Measurements from ENCODE around the gene VPS11. TPM values are rescaled to one million over a fixed set of nuclear protein-coding genes. Genes with fewer than 3 reads are reported as not detected.

The VPS11 gene
- total RNA-seq, 1 donor from 2014 or later, result 34.8 TPM

GRCh38 chr11:119116601-119117000, 49.0 kb downstream of the VPS11 start:
- Mint-ChIP-seq H3K4me3 (no peak overlapping the region), H3K4me1 (ENCODE audit: unreplicated experiment) (peaks cover 10% of the 10 kb centered on the region), H3K27me3 (no peaks in the 10 kb centered on the region), H3K9me3 (no peaks in the 10 kb centered on the region), H3K27ac (no peak overlapping the region), H3K36me3 (peaks cover 9% of the 10 kb centered on the region)
- TF ChIP-seq, protein P1, sequence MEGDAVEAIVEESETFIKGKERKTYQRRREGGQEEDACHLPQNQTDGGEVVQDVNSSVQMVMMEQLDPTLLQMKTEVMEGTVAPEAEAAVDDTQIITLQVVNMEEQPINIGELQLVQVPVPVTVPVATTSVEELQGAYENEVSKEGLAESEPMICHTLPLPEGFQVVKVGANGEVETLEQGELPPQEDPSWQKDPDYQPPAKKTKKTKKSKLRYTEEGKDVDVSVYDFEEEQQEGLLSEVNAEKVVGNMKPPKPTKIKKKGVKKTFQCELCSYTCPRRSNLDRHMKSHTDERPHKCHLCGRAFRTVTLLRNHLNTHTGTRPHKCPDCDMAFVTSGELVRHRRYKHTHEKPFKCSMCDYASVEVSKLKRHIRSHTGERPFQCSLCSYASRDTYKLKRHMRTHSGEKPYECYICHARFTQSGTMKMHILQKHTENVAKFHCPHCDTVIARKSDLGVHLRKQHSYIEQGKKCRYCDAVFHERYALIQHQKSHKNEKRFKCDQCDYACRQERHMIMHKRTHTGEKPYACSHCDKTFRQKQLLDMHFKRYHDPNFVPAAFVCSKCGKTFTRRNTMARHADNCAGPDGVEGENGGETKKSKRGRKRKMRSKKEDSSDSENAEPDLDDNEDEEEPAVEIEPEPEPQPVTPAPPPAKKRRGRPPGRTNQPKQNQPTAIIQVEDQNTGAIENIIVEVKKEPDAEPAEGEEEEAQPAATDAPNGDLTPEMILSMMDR (conservative IDR thresholded peaks at IDR 0.05), result no peak
- no peak for DNase-seq (ENCODE audit: extremely low spot score, unreplicated experiment)

DNA sequence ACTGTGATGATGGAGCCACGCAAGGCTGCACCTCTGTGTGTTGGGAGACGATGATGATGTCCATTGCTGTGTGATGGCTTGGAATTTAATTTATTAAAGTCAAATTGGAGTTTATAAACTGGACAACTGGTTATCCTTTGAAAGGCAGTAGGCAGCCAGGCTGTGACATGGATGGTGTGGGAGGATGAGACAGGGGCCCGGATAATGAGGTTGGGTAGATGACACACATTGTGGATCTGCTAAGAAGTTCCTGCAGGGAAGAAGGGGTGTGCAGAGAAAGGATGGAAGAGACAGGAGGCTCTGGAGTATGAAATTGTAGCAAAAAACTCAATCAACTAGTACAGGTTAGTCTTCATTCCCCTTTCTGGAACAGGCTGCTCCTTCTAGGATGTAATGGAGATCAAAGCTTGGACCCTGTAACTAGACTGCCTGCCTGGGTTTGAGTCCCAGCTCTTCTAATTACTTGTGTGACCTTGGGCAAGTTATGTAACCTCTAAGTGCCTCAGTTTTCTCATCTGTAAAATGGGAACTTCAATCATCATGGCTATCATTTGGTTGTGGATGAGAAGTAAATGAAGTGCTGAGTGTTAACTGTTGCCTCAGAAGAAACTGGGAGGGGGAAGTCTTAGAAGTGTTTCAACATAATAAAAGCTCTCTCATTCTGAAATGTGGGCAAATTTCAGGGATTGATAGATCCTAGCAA, 49.5 kb downstream of the VPS11 start:
- TF ChIP-seq, protein P1 (conservative IDR thresholded peaks at IDR 0.05), result no peak
- Mint-ChIP-seq H3K4me3 (no peak overlapping the region), H3K27me3 (no peaks in the 10 kb centered on the region), H3K36me3 (peaks cover 5% of the 10 kb centered on the region), H3K27ac (no peak overlapping the region), H3K4me1 (ENCODE audit: unreplicated experiment) (peaks cover 12% of the 10 kb centered on the region), H3K9me3 (no peaks in the 10 kb centered on the region)
- no peak for DNase-seq (ENCODE audit: extremely low spot score, unreplicated experiment)

- H3K27ac Mint-ChIP-seq, result no peak overlapping the region
- H3K27me3 Mint-ChIP-seq, result no peaks in the 10 kb centered on the region
- no peaks in the 10 kb centered on the region for H3K9me3 Mint-ChIP-seq
- H3K4me3 Mint-ChIP-seq, result no peak overlapping the region
- TF ChIP-seq, protein P1 (conservative IDR thresholded peaks at IDR 0.05), result no peak
- peaks cover 18% of the 10 kb centered on the region for H3K4me1 Mint-ChIP-seq (ENCODE audit: unreplicated experiment)
- no peak for DNase-seq (ENCODE audit: extremely low spot score, unreplicated experiment)
- peaks cover 5% of the 10 kb centered on the region for H3K36me3 Mint-ChIP-seq
Measured at GRCh38 chr11:119118227-119118626, 50.6 kb downstream of the VPS11 start.

GRCh38 chr11:119118946-119119345, 51.3 kb downstream of the VPS11 start:
- Mint-ChIP-seq H3K4me3 (no peak overlapping the region), H3K36me3 (peaks cover 5% of the 10 kb centered on the region), H3K9me3 (no peaks in the 10 kb centered on the region), H3K27me3 (no peaks in the 10 kb centered on the region), H3K4me1 (ENCODE audit: unreplicated experiment) (peaks cover 18% of the 10 kb centered on the region), H3K27ac (no peak overlapping the region)
- TF ChIP-seq, protein P1 (conservative IDR thresholded peaks at IDR 0.05), result no peak
- no peak for DNase-seq (ENCODE audit: extremely low spot score, unreplicated experiment)

GRCh38 chr11:119120639-119121007, 53.0 kb downstream of the VPS11 start:
- TF ChIP-seq, protein P1 (conservative IDR thresholded peaks at IDR 0.05), result no peak
- Mint-ChIP-seq H3K36me3 (peaks cover 4% of the 10 kb centered on the region), H3K27me3 (no peaks in the 10 kb centered on the region), H3K4me3 (peak overlapping the region; percentile 93), H3K27ac (peak overlapping the region; percentile 89), H3K4me1 (ENCODE audit: unreplicated experiment) (peaks cover 18% of the 10 kb centered on the region), H3K9me3 (no peaks in the 10 kb centered on the region)
- DNase-seq (ENCODE audit: extremely low spot score, unreplicated experiment), result no peak
